ENCODE measurements around the gene ZNF230. TPM values are rescaled to one million over a fixed set of nuclear protein-coding genes. Genes with fewer than 3 reads are reported as not detected.
A peak's percentile ranks its signal among the peaks of the same experiment; 100 is the strongest.

ZNF230 gene
- total RNA-seq, 1 donor from 2014 or later, result 0.32 TPM

DNA sequence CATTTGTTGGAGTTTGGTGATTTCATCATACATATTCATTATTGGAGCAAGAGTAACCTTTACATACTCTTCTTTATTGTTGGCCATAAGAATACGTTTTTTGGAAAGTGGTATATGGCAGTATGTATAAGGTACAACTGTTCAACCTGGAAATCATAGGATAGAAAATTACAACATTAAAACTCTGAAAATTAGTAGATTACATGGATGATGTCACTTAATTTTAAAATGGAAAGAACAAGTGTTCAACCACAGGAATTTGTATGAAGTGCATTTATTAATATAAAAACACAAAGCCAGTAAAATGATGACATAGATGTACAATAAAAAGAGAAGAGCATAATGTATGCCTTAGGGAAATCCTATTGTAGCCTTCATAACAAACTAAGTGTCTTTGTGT lies 26.0 kb upstream of the ZNF230 start:
- intact Hi-C loops (cut with DNase I), result no loop called here
- Histone ChIP-seq H3K36me3 (no peaks in the 10 kb centered on the region), H3K4me1 (no peaks in the 10 kb centered on the region), H3K4me3 (no peak overlapping the region), H3K9me3 (peaks cover 59 to 100% of the 10 kb centered on the region in 2 donors), H3K27ac (no peak overlapping the region), H3K27me3 (no peaks in the 10 kb centered on the region)
- no peak for DNase-seq (ENCODE audit: low spot score in 2 of 2)
- TF ChIP-seq CTCF (IDR thresholded peaks at IDR 0.05), result no peak

DNA sequence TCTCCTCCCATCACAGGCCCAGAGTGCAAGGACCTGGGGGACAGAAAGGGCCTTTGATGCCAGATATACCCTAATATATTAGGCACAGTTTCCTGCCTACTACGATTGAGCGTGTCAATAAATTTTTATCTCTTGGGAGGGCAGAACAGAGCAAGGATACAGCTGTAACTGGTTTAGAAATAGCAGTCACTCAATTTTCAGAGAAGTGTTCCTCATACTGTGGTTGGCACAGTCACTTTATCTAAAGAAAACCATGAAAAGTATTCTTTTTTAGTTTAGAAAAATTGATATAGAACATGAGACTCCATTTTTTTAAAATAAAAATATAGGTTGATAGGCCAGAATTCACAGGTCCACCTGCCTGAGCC lies 19.2 kb upstream of the ZNF230 start:
- H3K27me3 ChIP-seq, result no peaks in the 10 kb centered on the region
- H3K4me3 ChIP-seq, result peak overlapping the region; percentile 74
- TF ChIP-seq CTCF (IDR thresholded peaks at IDR 0.05), result no peak
- intact Hi-C loops (cut with DNase I), result loop anchor here (5.0 to 10.0 kb wide), 3 partner anchors 46 to 321 kb away; partner anchors contain the start of genes ZNF225, ZNF235 and ZNF45
- peaks cover 19 to 54% of the 10 kb centered on the region in 2 donors for H3K9me3 ChIP-seq
- H3K4me1 ChIP-seq, result peaks cover 0 to 4% of the 10 kb centered on the region in 2 donors
- peak overlapping the region in 1 of 2 donors; percentile 81 for H3K27ac ChIP-seq
- H3K36me3 ChIP-seq, result peaks cover 3 to 5% of the 10 kb centered on the region in 2 donors
- no peak for DNase-seq (ENCODE audit: low spot score in 2 of 2)

GRCh38 chr19:43983912-43984686 lies 18.7 kb upstream of the ZNF230 start, which contains the start of gene ZNF155:
TSS of gene ZNF155 (plus strand) at chr19:43984188. CDS start at chr19:43988544, 4,356 bp downstream.
- peaks cover 6 to 11% of the 10 kb centered on the region in 2 donors for H3K36me3 ChIP-seq
- no peak for TF ChIP-seq CTCF (IDR thresholded peaks at IDR 0.05)

GRCh38 chr19:43984687-43985000 lies 18.1 kb upstream of the ZNF230 start:
- Histone ChIP-seq H3K4me3 (peak overlapping the region; percentile 74), H3K27ac (peak overlapping the region in 1 of 2 donors; percentile 81), H3K9me3 (peaks cover 14 to 44% of the 10 kb centered on the region in 2 donors), H3K27me3 (no peaks in the 10 kb centered on the region), H3K36me3 (peaks cover 12 to 16% of the 10 kb centered on the region in 2 donors), H3K4me1 (peaks cover 0 to 4% of the 10 kb centered on the region in 2 donors)
- TF ChIP-seq CTCF (IDR thresholded peaks at IDR 0.05), result no peak
- intact Hi-C loops (cut with DNase I), result loop anchor here (1.0 to 10.0 kb wide), 5 partner anchors 18 to 320 kb away; partner anchors contain the start of genes ZNF225, ZNF230, ZNF235 and ZNF45
- DNase-seq (ENCODE audit: low spot score in 2 of 2), result no peak

More at GRCh38 chr19:43983912-43984686, 18.7 kb upstream of the ZNF230 start, which contains the start of gene ZNF155:
- peaks cover 0 to 4% of the 10 kb centered on the region in 2 donors for H3K4me1 ChIP-seq
- H3K4me3 ChIP-seq, result peak within 1 kb of the TSS; percentile 74
- H3K27ac ChIP-seq, result peak within 1 kb of the TSS; percentile 72 to 81
- H3K27me3 ChIP-seq, result no peaks in the 10 kb centered on the region
- peak; percentile 77 to 95 for DNase-seq (ENCODE audit: low spot score in 2 of 2)
- intact Hi-C loops (cut with DNase I), result loop anchor here (1.0 to 10.0 kb wide), 5 partner anchors 18 to 321 kb away; partner anchors contain the start of genes ZNF225, ZNF230, ZNF235 and ZNF45
- H3K9me3 ChIP-seq, result peaks cover 19 to 50% of the 10 kb centered on the region in 2 donors

DNA sequence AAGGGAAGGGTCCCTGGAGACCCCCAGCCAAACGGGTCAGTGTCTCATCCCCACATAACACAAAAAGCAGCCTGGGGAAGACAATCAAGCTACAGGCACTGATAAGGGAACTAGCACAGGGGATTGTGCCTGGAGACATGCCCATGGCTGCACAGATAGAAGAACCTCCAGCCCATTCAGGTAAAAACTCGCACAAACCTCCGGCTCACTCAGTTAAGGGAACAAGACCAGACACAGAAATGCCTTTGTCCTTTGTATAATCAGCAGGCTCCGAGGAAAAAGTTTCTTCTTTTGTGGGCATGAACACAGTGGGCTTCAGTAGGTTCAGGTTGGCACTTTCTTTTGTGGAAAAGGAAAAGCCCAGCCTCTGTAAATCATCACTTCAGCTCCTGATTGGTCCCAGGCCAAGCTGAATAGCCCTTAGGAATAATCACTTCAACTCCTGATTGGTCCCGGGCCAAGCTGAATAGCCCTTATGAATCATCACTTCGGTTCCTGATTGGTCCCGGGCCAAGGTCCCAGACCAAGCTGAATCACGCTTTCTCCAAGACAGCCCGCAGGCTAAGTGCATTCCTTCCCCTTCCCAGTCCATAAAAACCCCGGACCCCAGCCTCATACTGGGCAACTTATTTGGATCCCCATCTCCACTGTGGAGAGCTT lies 5.0 kb upstream of the ZNF230 start:
- Histone ChIP-seq H3K4me3 (no peak overlapping the region), H3K27ac (no peak overlapping the region), H3K9me3 (peaks cover 10 to 63% of the 10 kb centered on the region in 2 donors), H3K36me3 (peaks cover 37 to 44% of the 10 kb centered on the region in 2 donors), H3K4me1 (peaks cover 0 to 3% of the 10 kb centered on the region in 2 donors), H3K27me3 (no peaks in the 10 kb centered on the region)
- DNase-seq (ENCODE audit: low spot score in 2 of 2), result no peak
- TF ChIP-seq CTCF (IDR thresholded peaks at IDR 0.05), result no peak
- intact Hi-C loops (cut with DNase I), result no loop called here
